ENCODE measurements around the gene PYM1.

DNA sequence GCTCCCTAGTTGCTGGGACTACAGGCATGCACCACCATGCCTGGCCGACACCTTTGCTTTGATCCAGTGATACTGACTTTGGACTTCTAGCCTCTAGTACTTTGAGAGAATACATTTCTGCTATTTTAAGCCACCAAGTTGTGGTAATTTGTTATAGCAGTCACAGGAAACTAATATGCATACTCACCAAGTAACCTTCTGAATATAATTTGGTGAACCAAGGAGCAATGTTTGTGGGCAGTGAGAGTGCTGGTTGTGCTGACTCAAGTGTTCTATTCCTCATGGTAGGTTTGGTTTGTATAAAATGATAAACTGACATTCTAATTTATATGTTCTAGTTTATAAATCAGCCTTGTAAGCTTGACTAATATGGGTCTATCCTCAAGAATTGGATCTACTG is 42.6 kb downstream of the PYM1 start:
- TF ChIP-seq, protein P1, sequence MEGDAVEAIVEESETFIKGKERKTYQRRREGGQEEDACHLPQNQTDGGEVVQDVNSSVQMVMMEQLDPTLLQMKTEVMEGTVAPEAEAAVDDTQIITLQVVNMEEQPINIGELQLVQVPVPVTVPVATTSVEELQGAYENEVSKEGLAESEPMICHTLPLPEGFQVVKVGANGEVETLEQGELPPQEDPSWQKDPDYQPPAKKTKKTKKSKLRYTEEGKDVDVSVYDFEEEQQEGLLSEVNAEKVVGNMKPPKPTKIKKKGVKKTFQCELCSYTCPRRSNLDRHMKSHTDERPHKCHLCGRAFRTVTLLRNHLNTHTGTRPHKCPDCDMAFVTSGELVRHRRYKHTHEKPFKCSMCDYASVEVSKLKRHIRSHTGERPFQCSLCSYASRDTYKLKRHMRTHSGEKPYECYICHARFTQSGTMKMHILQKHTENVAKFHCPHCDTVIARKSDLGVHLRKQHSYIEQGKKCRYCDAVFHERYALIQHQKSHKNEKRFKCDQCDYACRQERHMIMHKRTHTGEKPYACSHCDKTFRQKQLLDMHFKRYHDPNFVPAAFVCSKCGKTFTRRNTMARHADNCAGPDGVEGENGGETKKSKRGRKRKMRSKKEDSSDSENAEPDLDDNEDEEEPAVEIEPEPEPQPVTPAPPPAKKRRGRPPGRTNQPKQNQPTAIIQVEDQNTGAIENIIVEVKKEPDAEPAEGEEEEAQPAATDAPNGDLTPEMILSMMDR (IDR thresholded peaks at IDR 0.05): no peak
- TF ChIP-seq EP300 (IDR thresholded peaks at IDR 0.05): no peak
- no peak for TF ChIP-seq BHLHE40 (IDR thresholded peaks at IDR 0.05; ENCODE audit: low read depth, low read length)
- no peak for TF ChIP-seq ESRRA (IDR thresholded peaks at IDR 0.05; ENCODE audit: borderline replicate concordance, low read length)
- TF ChIP-seq POLR2A (IDR thresholded peaks at IDR 0.05; ENCODE audit: low read length): no peak
- no peak for TF ChIP-seq CHD2 (IDR thresholded peaks at IDR 0.05; ENCODE audit: low read length, partially characterized antibody)
- TF ChIP-seq MAFK (IDR thresholded peaks at IDR 0.05; ENCODE audit: partially characterized antibody): no peak
- TF ChIP-seq ZFP36 (IDR thresholded peaks at IDR 0.05; ENCODE audit: borderline replicate concordance, partially characterized antibody): no peak

All from A549 (cell line).